HepG2 (cell line): ENCODE data around the gene TPCN2. TPM values are rescaled to one million over a fixed set of nuclear protein-coding genes. Genes with fewer than 3 reads are reported as not detected.
A peak's percentile ranks its signal among the peaks of the same experiment; 100 is the strongest.

Experiments used
- AHR ChIP-seq: IDR thresholded peaks from 2 replicates; pipeline ENCODE4 v1.6.1; 2018; ENCODE audit warnings: missing genetic modification reagents, missing compliant biosample characterization
- ISL2 ChIP-seq: sonication (generic); formaldehyde crosslinking; IDR thresholded peaks from 2 replicates; pipeline ENCODE4 v1.5.0; 2020; ENCODE audit warnings: missing genetic modification reagents
- JUN ChIP-seq: sonication (generic); formaldehyde crosslinking; IDR thresholded peaks from 2 replicates; pipeline ENCODE4 v1.4.0; 2020; ENCODE audit warnings: mild to moderate bottlenecking, missing genetic modification reagents
- KLF15 ChIP-seq: sonication (generic); formaldehyde crosslinking; IDR thresholded peaks from 2 replicates; pipeline ENCODE4 v1.8.1; 2023; ENCODE audit warnings: borderline replicate concordance, mild to moderate bottlenecking, inconsistent platforms, missing genetic modification reagents, mixed read lengths
- MAFG ChIP-seq: sonication (generic); formaldehyde crosslinking; IDR thresholded peaks from 2 replicates; pipeline ENCODE4 v1.5.1; 2020; ENCODE audit warnings: mild to moderate bottlenecking, missing genetic modification reagents
- MEIS1 ChIP-seq: sonication (generic); formaldehyde crosslinking; IDR thresholded peaks from 2 replicates; pipeline ENCODE4 v1.9.0; 2021; ENCODE audit warnings: mild to moderate bottlenecking, missing genetic modification reagents, moderate library complexity, borderline replicate concordance
- NPAS2 ChIP-seq: sonication (generic); formaldehyde crosslinking; IDR thresholded peaks from 2 replicates; pipeline ENCODE4 v1.8.0; 2022; ENCODE audit warnings: mild to moderate bottlenecking, missing genetic modification reagents, borderline replicate concordance
- PCBP2 ChIP-seq: fragments of 200-400 bp; formaldehyde crosslinking; optimal IDR thresholded peaks from 2 replicates; pipeline ENCODE3; 2018; ENCODE audit warnings: low read length, low read depth; ENCODE audit not compliant: poor library complexity, severe bottlenecking
- RARG ChIP-seq: sonication (generic); formaldehyde crosslinking; IDR thresholded peaks from 2 replicates; pipeline ENCODE4 v1.4.0; 2020; ENCODE audit warnings: low read depth, mild to moderate bottlenecking, missing genetic modification reagents
- SIN3A ChIP-seq: IDR thresholded peaks from 2 replicates; pipeline ENCODE4 v1.6.1; 2011; ENCODE audit warnings: low read depth, mild to moderate bottlenecking, control low read depth, low read length, borderline replicate concordance
- TFE3 ChIP-seq: IDR thresholded peaks from 2 replicates; pipeline ENCODE4 v1.6.1; 2016
- ZBTB43 ChIP-seq: sonication (generic); formaldehyde crosslinking; conservative IDR thresholded peaks from 2 replicates; pipeline ENCODE4 v1.4.0; 2020; ENCODE audit warnings: missing genetic modification reagents
- ZEB1 ChIP-seq: IDR thresholded peaks from 2 replicates; pipeline ENCODE4 v1.6.1; 2012; ENCODE audit warnings: mild to moderate bottlenecking, low read depth, inconsistent platforms; ENCODE audit not compliant: insufficient replicate concordance
- ZFP36 ChIP-seq: fragments of 150-350 bp; IDR thresholded peaks from 2 replicates; pipeline ENCODE4 v1.6.1; 2018; ENCODE audit warnings: borderline replicate concordance, low read length, low read depth; ENCODE audit not compliant: partially characterized antibody
- ZFP90 ChIP-seq: sonication (generic); formaldehyde crosslinking; IDR thresholded peaks from 2 replicates; pipeline ENCODE4 v1.8.0; 2022; ENCODE audit warnings: missing genetic modification reagents, mild to moderate bottlenecking, inconsistent platforms, borderline replicate concordance
- ZKSCAN1 ChIP-seq: fragments of 150-350 bp; IDR thresholded peaks from 2 replicates; pipeline ENCODE4 v1.6.1; 2014; ENCODE audit warnings: low read length
- ZNF10 ChIP-seq: sonication (generic); formaldehyde crosslinking; IDR thresholded peaks from 2 replicates; pipeline ENCODE4 v1.4.0; 2020; ENCODE audit warnings: mild to moderate bottlenecking, low read depth, missing genetic modification reagents, borderline replicate concordance
- ZNF20 ChIP-seq: sonication (generic); formaldehyde crosslinking; IDR thresholded peaks from 2 replicates; pipeline ENCODE4 v1.4.0; 2020; ENCODE audit warnings: mild to moderate bottlenecking, moderate library complexity, missing genetic modification reagents
- ZNF256 ChIP-seq: sonication (generic); formaldehyde crosslinking; conservative IDR thresholded peaks from 2 replicates; pipeline ENCODE4 v1.4.0; 2020; ENCODE audit warnings: missing genetic modification reagents
- ZNF333 ChIP-seq: sonication (generic); formaldehyde crosslinking; IDR thresholded peaks from 2 replicates; pipeline ENCODE4 v1.4.0; 2020; ENCODE audit warnings: mild to moderate bottlenecking, missing genetic modification reagents, borderline replicate concordance
- ZNF414 ChIP-seq: sonication (generic); formaldehyde crosslinking; IDR thresholded peaks from 2 replicates; pipeline ENCODE4 v1.5.0; 2020; ENCODE audit warnings: missing genetic modification reagents
- ZNF512B ChIP-seq: sonication (generic); formaldehyde crosslinking; IDR thresholded peaks from 2 replicates; pipeline ENCODE4 v1.5.1; 2020; ENCODE audit warnings: missing genetic modification reagents, mild to moderate bottlenecking, borderline replicate concordance
- polyA plus RNA-seq, 8 experiments: library from polyadenylated mRNA; depleted of rRNA in 3 of 8; stranded (reverse) in 7 of 8; unstranded in 1 of 8; fragments of >200 nt; fragmentation: Illumina TruSeq in 4 of 8; extraction: Trizol in 4 of 8; gene quantifications; 2 replicates each; pipeline versions ENCODE4 v1.2.1 to v1.2.3, GENCODE V29; 2011 to 2016; ENCODE audit warnings: low read depth in 4 of 8, missing spikeins in 1 of 8, mixed read lengths in 1 of 8; ENCODE audit not compliant: insufficient read depth in 1 of 8
- total RNA-seq, 5 experiments: library from RNA; depleted of rRNA; stranded (reverse); fragments of >200 nt; fragmentation: Illumina TruSeq; extraction: Trizol; gene quantifications; 2 replicates each; pipeline ENCODE4 v1.2.3, GENCODE V29; 2016; ENCODE audit warnings: low read depth in 1 of 5

TPCN2 gene
- total and polyA plus RNA-seq, 2 of the 13 experiments (the other 11 are each of a cell fraction or from before 2014, with no cell fraction given) = 5.6 to 5.9 TPM

- no peak for TF ChIP-seq ZNF512B
- no peak for TF ChIP-seq ZNF20
- no peak for TF ChIP-seq MAFG (CRISPR knock-in tag)
- no peak for TF ChIP-seq ZKSCAN1
- 0 out of 2 replicates have a peak, but pooled peaks have one; percentile 27 for TF ChIP-seq ISL2 (CRISPR knock-in tag)
- TF ChIP-seq ZNF256 = no peak
- TF ChIP-seq RARG (CRISPR knock-in tag) = no peak
- no peak for TF ChIP-seq PCBP2
- TF ChIP-seq ZNF333 = no peak
- no peak for TF ChIP-seq SIN3A
- no peak for TF ChIP-seq JUN (CRISPR knock-in tag)
- no peak for TF ChIP-seq ZBTB43
- no peak for TF ChIP-seq ZNF414
- TF ChIP-seq AHR (CRISPR knock-in tag) = peak; percentile 29; the same call in 1 of the 2 replicates
- TF ChIP-seq NPAS2 (CRISPR knock-in tag) = no peak
- TF ChIP-seq TFE3 (CRISPR knock-in tag) = no peak
- TF ChIP-seq MEIS1 (CRISPR knock-in tag) = no peak
- TF ChIP-seq ZFP36 = peak; percentile 12
- peak; percentile 66 for TF ChIP-seq ZEB1
- TF ChIP-seq ZFP90 (CRISPR knock-in tag) = no peak
- no peak for TF ChIP-seq KLF15 (CRISPR knock-in tag)
- no peak for TF ChIP-seq ZNF10 (CRISPR knock-in tag)
Measured at GRCh38 chr11:69101115-69101791, 52.5 kb downstream of the TPCN2 start (continued).
